Thyroid gland (tissue), 4 donors: ENCODE results near the gene ANKZF1. TPM values are rescaled to one million over a fixed set of nuclear protein-coding genes. Genes with fewer than 3 reads are reported as not detected.

Experiments
- DNase-seq, 2 donors: peaks; one replicate each; pipeline ENCODE4 v3.0.0-alpha.2; 2019
- H3K27ac ChIP-seq, 3 donors: fragments of 200-600 bp; sonication (generic); 1 replicate in 2 of 3; 2 replicates in 1 of 3; pipeline ENCODE4 v1.5.1; 2016 to 2019; ENCODE audit warnings: mild to moderate bottlenecking in 1 of 3, moderate library complexity in 1 of 3
- H3K27me3 ChIP-seq: fragments of 200-600 bp; sonication (generic); one replicate; pipeline ENCODE4 v1.5.1; 2019
- H3K36me3 ChIP-seq, 2 donors: fragments of 200-600 bp; sonication (generic); one replicate each; pipeline ENCODE4 v1.5.1; 2016 to 2019
- H3K4me1 ChIP-seq, 2 donors: fragments of 200-600 bp; sonication (generic); one replicate each; pipeline ENCODE4 v1.5.1; 2017 to 2019
- H3K4me3 ChIP-seq, 3 donors: fragments of 200-600 bp; sonication (generic); replicated peaks in 1 of 3; 1 replicate in 2 of 3; 2 replicates in 1 of 3; pipeline ENCODE4 v1.5.1; 2016; ENCODE audit warnings: mild to moderate bottlenecking in 1 of 3
- H3K9me3 ChIP-seq: fragments of 200-600 bp; sonication (generic); one replicate; pipeline ENCODE4 v1.5.1; 2017
- POLR2A ChIP-seq, 2 donors: fragments of 450-650 bp; IDR thresholded peaks; one replicate each; pipeline ENCODE4 v1.6.1; 2017; ENCODE audit warnings: antibody characterized with exemption in 2 of 2, mild to moderate bottlenecking in 2 of 2, moderate library complexity in 1 of 2
- WGBS, 2 donors: methylation state at CpG; one replicate each; pipeline ENCODE4 v1.1.5; 2017; 5-methylcytosine and 5-hydroxymethylcytosine counted together
- intact Hi-C: fragments of 100-400 bp; cut with DNase I; formaldehyde crosslinking; loops from one replicate; pipeline ENCODE4 v1.15.1; 2023
- total RNA-seq, 4 donors: library from RNA; depleted of rRNA; stranded (reverse); fragments of >200 nt; gene quantifications; one replicate each; pipeline ENCODE4 v1.2.3, GENCODE V29; 2016
- TF ChIP-seq, protein P1 (sequence below), 6 experiments: fragments of 200-600 bp in 3 of 6; fragments of 450-650 bp in 3 of 6; sonication (generic) in 3 of 6; IDR thresholded peaks; one replicate each; pipeline ENCODE4 v1.5.1; 2016 to 2019; ENCODE audit warnings: antibody characterized with exemption in 6 of 6, mild to moderate bottlenecking in 2 of 6, inconsistent platforms in 1 of 6, moderate library complexity in 1 of 6

The ANKZF1 gene
- total RNA-seq, 4 donors from 2014 or later = 38.1 to 66.4 (median 45.5) TPM

DNA sequence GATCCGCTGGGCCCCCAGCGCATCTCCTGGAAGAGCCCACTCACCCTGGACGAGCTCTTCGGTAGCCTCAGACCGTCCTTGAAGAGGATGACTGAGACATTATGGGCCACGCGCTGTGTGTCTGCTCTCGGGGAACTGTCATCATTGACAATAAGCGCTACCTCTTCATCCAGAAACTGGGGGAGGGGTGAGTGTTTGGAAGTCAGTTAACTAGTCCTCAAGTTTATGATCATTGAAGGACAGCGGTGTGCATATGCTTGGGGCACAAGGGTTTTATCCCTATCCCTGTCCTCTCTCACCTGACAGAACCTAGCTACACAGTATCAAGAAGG is 16.3 kb downstream of the ANKZF1 start:
- Histone ChIP-seq H3K27ac (peak overlapping the region; percentile 35 to 89 (median 86)), H3K36me3 (peaks cover 0 to 4% of the 10 kb centered on the region in 2 donors), H3K4me3 (peak overlapping the region; percentile 21 to 83 (median 72)), H3K4me1 (peaks cover 24 to 53% of the 10 kb centered on the region in 2 donors), H3K9me3 (no peaks in the 10 kb centered on the region), H3K27me3 (no peaks in the 10 kb centered on the region)
- WGBS, 2 donors = 15 to 17% methylated on average over 10 of the region's 10 CpGs
- DNase-seq = no peak
- intact Hi-C loops = loop anchor here (5.0 kb wide), 1 partner anchor 36 kb away; no protein-coding TSS in a partner anchor
- no peak for TF ChIP-seq POLR2A (IDR thresholded peaks at IDR 0.05)
- TF ChIP-seq, protein P1, sequence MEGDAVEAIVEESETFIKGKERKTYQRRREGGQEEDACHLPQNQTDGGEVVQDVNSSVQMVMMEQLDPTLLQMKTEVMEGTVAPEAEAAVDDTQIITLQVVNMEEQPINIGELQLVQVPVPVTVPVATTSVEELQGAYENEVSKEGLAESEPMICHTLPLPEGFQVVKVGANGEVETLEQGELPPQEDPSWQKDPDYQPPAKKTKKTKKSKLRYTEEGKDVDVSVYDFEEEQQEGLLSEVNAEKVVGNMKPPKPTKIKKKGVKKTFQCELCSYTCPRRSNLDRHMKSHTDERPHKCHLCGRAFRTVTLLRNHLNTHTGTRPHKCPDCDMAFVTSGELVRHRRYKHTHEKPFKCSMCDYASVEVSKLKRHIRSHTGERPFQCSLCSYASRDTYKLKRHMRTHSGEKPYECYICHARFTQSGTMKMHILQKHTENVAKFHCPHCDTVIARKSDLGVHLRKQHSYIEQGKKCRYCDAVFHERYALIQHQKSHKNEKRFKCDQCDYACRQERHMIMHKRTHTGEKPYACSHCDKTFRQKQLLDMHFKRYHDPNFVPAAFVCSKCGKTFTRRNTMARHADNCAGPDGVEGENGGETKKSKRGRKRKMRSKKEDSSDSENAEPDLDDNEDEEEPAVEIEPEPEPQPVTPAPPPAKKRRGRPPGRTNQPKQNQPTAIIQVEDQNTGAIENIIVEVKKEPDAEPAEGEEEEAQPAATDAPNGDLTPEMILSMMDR (IDR thresholded peaks at IDR 0.05) = no peak

GRCh38 chr2:219246559-219246958 is 17.0 kb downstream of the ANKZF1 start:
- Histone ChIP-seq H3K27ac (peak overlapping the region in 1 of 3 donors; percentile 86), H3K9me3 (no peaks in the 10 kb centered on the region), H3K36me3 (peaks cover 0 to 4% of the 10 kb centered on the region in 2 donors), H3K4me1 (peaks cover 24 to 53% of the 10 kb centered on the region in 2 donors), H3K27me3 (no peaks in the 10 kb centered on the region), H3K4me3 (no peak overlapping the region)
- TF ChIP-seq, protein P1 (IDR thresholded peaks at IDR 0.05) = no peak
- TF ChIP-seq POLR2A (IDR thresholded peaks at IDR 0.05) = no peak
- intact Hi-C loops = loop anchor here (5.0 kb wide), 1 partner anchor 36 kb away; no protein-coding TSS in a partner anchor
- no peak for DNase-seq
- 91 to 96% methylated on average over 7 to 10 of the region's 10 CpGs for whole genome bisulfite sequencing, 2 donors

DNA sequence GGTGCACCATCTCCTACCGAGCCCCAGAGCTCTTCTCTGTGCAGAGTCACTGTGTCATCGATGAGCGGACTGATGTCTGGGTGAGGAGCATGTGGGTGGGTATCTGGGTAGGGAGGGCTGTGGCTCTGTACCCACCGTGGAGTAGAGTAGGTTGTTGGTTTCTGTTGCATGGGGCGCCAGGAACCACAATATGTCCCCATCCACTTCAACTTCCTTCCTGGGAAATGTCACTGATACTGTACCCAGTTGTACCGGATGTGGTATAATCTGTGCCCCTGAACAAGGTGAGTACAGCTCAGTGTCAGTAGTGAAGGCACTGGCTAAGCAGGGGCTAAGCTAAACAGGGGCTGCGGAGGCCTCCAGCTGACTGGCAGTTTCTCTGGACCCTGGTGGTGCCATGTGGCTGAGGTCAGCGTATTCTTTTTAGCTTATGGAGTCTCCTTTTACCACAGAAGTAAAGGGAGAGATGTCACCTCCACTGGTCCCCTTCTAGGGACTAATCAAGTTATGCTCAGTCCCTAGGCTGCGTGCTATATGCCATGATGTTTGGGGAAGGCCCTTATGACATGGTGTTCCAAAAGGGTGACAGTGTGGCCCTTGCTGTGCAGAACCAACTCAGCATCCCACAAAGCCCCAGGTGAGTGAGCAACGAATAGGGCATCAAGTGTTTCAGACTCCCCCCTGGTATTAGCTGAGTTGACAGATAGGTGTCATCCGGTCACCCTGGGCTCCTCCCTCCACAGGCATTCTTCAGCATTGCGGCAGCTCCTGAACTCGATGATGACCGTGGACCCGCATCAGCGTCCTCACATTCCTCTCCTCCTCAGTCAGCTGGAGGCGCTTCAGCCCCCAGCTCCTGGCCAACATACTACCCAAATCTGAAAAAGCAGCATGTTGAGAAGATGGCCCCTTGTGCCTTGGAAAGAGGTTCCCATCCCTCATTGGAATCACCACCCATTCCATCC is 18.4 kb downstream of the ANKZF1 start:
- H3K27ac ChIP-seq = peak overlapping the region in 2 of 3 donors; percentile 88 to 93
- no peaks in the 10 kb centered on the region for H3K9me3 ChIP-seq
- H3K27me3 ChIP-seq = no peaks in the 10 kb centered on the region
- no peak overlapping the region for H3K4me3 ChIP-seq
- intact Hi-C loops = loop anchor here (5.0 kb wide), 1 partner anchor 34 kb away; no protein-coding TSS in a partner anchor
- peaks cover 29 to 66% of the 10 kb centered on the region in 2 donors for H3K4me1 ChIP-seq
- H3K36me3 ChIP-seq = peaks cover 0 to 4% of the 10 kb centered on the region in 2 donors
- no peak for DNase-seq
- TF ChIP-seq, protein P1 (IDR thresholded peaks at IDR 0.05) = no peak
- TF ChIP-seq POLR2A (IDR thresholded peaks at IDR 0.05) = no peak
- WGBS, 2 donors = 84 to 90% methylated on average over 15 to 17 of the region's 17 CpGs

DNA sequence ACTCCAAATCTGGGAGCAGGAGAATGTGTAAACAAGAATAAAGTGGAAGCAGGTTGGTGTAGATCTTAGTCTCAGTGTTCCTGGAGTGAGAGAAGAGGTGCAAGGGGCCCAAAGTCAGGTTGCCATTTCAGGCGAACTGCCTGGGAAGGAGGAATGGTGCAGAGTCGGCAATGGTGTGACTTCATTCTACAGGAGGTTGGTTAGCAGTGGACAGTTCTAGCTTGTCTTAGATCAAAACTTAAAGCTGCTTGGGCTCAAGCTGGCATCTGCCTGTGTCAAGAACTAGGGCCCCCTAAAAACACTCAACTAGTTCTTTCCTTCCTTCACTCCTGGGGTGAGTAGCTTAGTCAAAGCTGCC is 19.2 kb downstream of the ANKZF1 start:
- TF ChIP-seq, protein P1 (IDR thresholded peaks at IDR 0.05) = no peak
- TF ChIP-seq POLR2A (IDR thresholded peaks at IDR 0.05) = no peak
- 78 to 89% methylated on average over 2 of the region's 2 CpGs for WGBS, 2 donors
- no peak for DNase-seq
- H3K9me3 ChIP-seq = no peaks in the 10 kb centered on the region
- intact Hi-C loops = loop anchor here (5.0 kb wide), 1 partner anchor 33 kb away; no protein-coding TSS in a partner anchor
- peak overlapping the region; percentile 88 to 93 (median 89) for H3K27ac ChIP-seq
- H3K27me3 ChIP-seq = no peaks in the 10 kb centered on the region
- peaks cover 0 to 4% of the 10 kb centered on the region in 2 donors for H3K36me3 ChIP-seq
- peaks cover 36 to 73% of the 10 kb centered on the region in 2 donors for H3K4me1 ChIP-seq
- H3K4me3 ChIP-seq = no peak overlapping the region
